SK-N-SH (cell line): ENCODE data around the gene RMI2.

Experiments
- CTCF ChIP-seq: fragments of 200-600 bp; sonication (generic); IDR thresholded peaks from 2 replicates; pipeline ENCODE4 v1.6.1; 2017; ENCODE audit warnings: antibody characterized with exemption, mild to moderate bottlenecking, moderate library complexity
- EP300 ChIP-seq, 2 experiments: IDR thresholded peaks; 2 replicates each; pipeline versions ENCODE4 v1.4.0 to v1.6.1; 2012; ENCODE audit warnings: borderline replicate concordance in 1 of 2, low read depth in 1 of 2, low read length in 1 of 2
- FOXJ3 ChIP-seq: sonication (generic); formaldehyde crosslinking; IDR thresholded peaks from 2 replicates; pipeline ENCODE4 v1.5.1; 2020; ENCODE audit warnings: mild to moderate bottlenecking, missing genetic modification reagents
- FOXM1 ChIP-seq: IDR thresholded peaks from 2 replicates; pipeline ENCODE4 v1.4.0; 2012; ENCODE audit warnings: low read depth, mild to moderate bottlenecking
- GABPA ChIP-seq: IDR thresholded peaks from 2 replicates; pipeline ENCODE4 v1.4.0; 2012; ENCODE audit warnings: low read depth, mild to moderate bottlenecking
- JUND ChIP-seq: IDR thresholded peaks from 2 replicates; pipeline ENCODE4 v1.4.0; 2012
- MEF2A ChIP-seq: IDR thresholded peaks from 2 replicates; pipeline ENCODE4 v1.4.0; 2012; ENCODE audit warnings: low read depth, borderline replicate concordance
- POLR2AphosphoS5 ChIP-seq: IDR thresholded peaks from 2 replicates; pipeline ENCODE4 v1.6.1; 2012; ENCODE audit warnings: low read depth, low read length
- RAD21 ChIP-seq: IDR thresholded peaks from 2 replicates; pipeline ENCODE4 v1.6.1; 2012; ENCODE audit warnings: mild to moderate bottlenecking, low read length
- RCOR1 ChIP-seq: fragments of 150-350 bp; IDR thresholded peaks from 2 replicates; pipeline ENCODE4 v1.6.1; 2017; ENCODE audit warnings: antibody characterized with exemption, low read length
- RFX5 ChIP-seq: IDR thresholded peaks from 2 replicates; pipeline ENCODE4 v1.6.1; 2012; ENCODE audit warnings: mild to moderate bottlenecking, improper control_type of control experiment, low read length
- SIN3A ChIP-seq: IDR thresholded peaks from 2 replicates; pipeline ENCODE4 v1.6.1; 2012; ENCODE audit warnings: low read depth, mild to moderate bottlenecking, low read length, moderate library complexity, borderline replicate concordance
- TAF1 ChIP-seq: IDR thresholded peaks from 2 replicates; pipeline ENCODE4 v1.6.1; 2012; ENCODE audit warnings: low read depth, mild to moderate bottlenecking, low read length, moderate library complexity, borderline replicate concordance
- TF ChIP-seq, protein P1 (sequence below): IDR thresholded peaks from 2 replicates; pipeline ENCODE4 v1.4.0; 2012; ENCODE audit warnings: low read depth

GRCh38 chr16:11327277-11328171, 17.7 kb upstream of the RMI2 start:
- no peak for TF ChIP-seq GABPA
- no peak for TF ChIP-seq CTCF
- TF ChIP-seq TAF1 = no peak
- no peak for TF ChIP-seq SIN3A
- TF ChIP-seq MEF2A = no peak
- no peak for TF ChIP-seq FOXM1
- TF ChIP-seq RAD21 = no peak
- TF ChIP-seq FOXJ3 (CRISPR knock-in tag) = no peak
- TF ChIP-seq RFX5 = no peak
- TF ChIP-seq, protein P1, sequence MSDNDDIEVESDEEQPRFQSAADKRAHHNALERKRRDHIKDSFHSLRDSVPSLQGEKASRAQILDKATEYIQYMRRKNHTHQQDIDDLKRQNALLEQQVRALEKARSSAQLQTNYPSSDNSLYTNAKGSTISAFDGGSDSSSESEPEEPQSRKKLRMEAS = no peak
- no peak for TF ChIP-seq POLR2AphosphoS5
- no peak for TF ChIP-seq JUND
- TF ChIP-seq RCOR1 = no peak
- TF ChIP-seq EP300 (IDR thresholded peaks at IDR 0.05; ENCODE audit: borderline replicate concordance in 1 of 2, low read depth in 1 of 2, low read length in 1 of 2) = no peak
